DND-41 (cell line): ENCODE results near the gene MRM2.

Source experiments
- ATAC-seq: fragments of 200-7000 bp; cut with Tn5 transposase; 3 replicates; pipeline ENCODE4 v1.9.1; 2021; ENCODE audit warnings: low read depth; ENCODE audit not compliant: insufficient read depth
- DNase-seq: peaks from one replicate; pipeline ENCODE4 v3.0.0-alpha.2; 2020
- H2AFZ ChIP-seq: 2 replicates; pipeline ENCODE4 v1.6.0; 2012; ENCODE audit warnings: low read depth, low read length
- H3K27ac ChIP-seq: 2 replicates; pipeline ENCODE4 v1.5.1; 2012; ENCODE audit warnings: low read length, inconsistent platforms
- H3K27me3 ChIP-seq: fragments of 200-600 bp; sonication (generic); 2 replicates; pipeline ENCODE4 v1.6.0; 2012; ENCODE audit warnings: low read length, mild to moderate bottlenecking, inconsistent platforms; ENCODE audit not compliant: insufficient read depth, poor library complexity
- H3K36me3 ChIP-seq: 2 replicates; pipeline ENCODE4 v1.5.1; 2012; ENCODE audit warnings: low read length, inconsistent platforms; ENCODE audit not compliant: insufficient read depth
- H3K4me1 ChIP-seq: 2 replicates; pipeline ENCODE4 v1.5.1; 2012; ENCODE audit warnings: mild to moderate bottlenecking, low read length; ENCODE audit not compliant: insufficient read depth
- H3K4me2 ChIP-seq: 2 replicates; pipeline ENCODE4 v1.6.0; 2012; ENCODE audit warnings: mild to moderate bottlenecking, moderate library complexity, low read length, inconsistent platforms; ENCODE audit not compliant: insufficient read depth
- H3K4me3 ChIP-seq, 2 experiments: fragments of 200-600 bp in 1 of 2; shearing (Covaris generic) in 1 of 2; 2 replicates each; pipeline ENCODE4 v1.5.1; 2012 to 2016; ENCODE audit warnings: inconsistent platforms in 2 of 2, low read length in 2 of 2, mild to moderate bottlenecking in 2 of 2, low read depth in 1 of 2, moderate library complexity in 1 of 2
- H3K79me2 ChIP-seq: 2 replicates; pipeline ENCODE4 v1.6.0; 2012; ENCODE audit warnings: low read length, inconsistent platforms; ENCODE audit not compliant: insufficient read depth
- H3K9ac ChIP-seq: 2 replicates; pipeline ENCODE4 v1.6.0; 2012; ENCODE audit warnings: low read depth, mild to moderate bottlenecking, inconsistent platforms, low read length, moderate library complexity
- H3K9me3 ChIP-seq: 2 replicates; pipeline ENCODE4 v1.5.1; 2012; ENCODE audit warnings: low read length, moderate library complexity, mild to moderate bottlenecking, inconsistent platforms; ENCODE audit not compliant: insufficient read depth, severe bottlenecking
- H4K20me1 ChIP-seq: 2 replicates; pipeline ENCODE4 v1.6.0; 2012; ENCODE audit warnings: low read length; ENCODE audit not compliant: insufficient read depth
- EZH2 ChIP-seq: IDR thresholded peaks from 3 replicates; pipeline ENCODE4 v1.6.1; 2012; ENCODE audit warnings: borderline replicate concordance, low read depth, mild to moderate bottlenecking, moderate library complexity, low read length, inconsistent platforms; ENCODE audit not compliant: severe bottlenecking
- TF ChIP-seq, protein P1 (sequence below): IDR thresholded peaks from 2 replicates; pipeline ENCODE4 v1.5.1; 2012; ENCODE audit warnings: borderline replicate concordance, low read length, moderate library complexity, mild to moderate bottlenecking; ENCODE audit not compliant: poor library complexity, severe bottlenecking; ENCODE audit errors: extremely low read depth

The MRM2 gene

DNA sequence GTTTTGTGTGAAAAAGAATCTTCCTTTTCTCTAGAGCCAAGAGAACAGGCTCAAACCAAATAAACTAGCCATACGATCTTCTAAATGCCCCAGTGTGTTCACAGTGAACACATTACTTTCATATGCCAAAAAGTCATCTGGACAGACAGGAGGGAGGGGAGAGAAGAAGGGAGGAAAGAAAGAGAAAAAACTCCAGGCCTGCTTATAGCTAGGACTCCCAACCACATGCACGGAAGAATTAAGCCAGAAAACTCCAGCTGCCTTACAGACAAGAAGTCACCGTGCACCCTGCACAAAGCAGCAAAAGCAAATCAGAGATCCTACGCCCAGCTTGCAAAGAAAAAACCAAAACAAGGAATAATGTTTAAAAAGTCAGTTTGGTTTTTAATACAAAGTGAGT lies 37.9 kb upstream of the MRM2 start:
- H3K36me3 ChIP-seq: peaks cover 7% of the 10 kb centered on the region; the same call in 1 of the 2 replicates
- no peak overlapping the region for H2AFZ ChIP-seq
- H3K9me3 ChIP-seq: no peaks in the 10 kb centered on the region
- no peaks in the 10 kb centered on the region for H3K4me1 ChIP-seq
- H3K4me3 ChIP-seq: no peak overlapping the region
- H4K20me1 ChIP-seq: peaks cover 31% of the 10 kb centered on the region; the same call in 1 of the 2 replicates
- no peak for TF ChIP-seq EZH2
- TF ChIP-seq, protein P1, sequence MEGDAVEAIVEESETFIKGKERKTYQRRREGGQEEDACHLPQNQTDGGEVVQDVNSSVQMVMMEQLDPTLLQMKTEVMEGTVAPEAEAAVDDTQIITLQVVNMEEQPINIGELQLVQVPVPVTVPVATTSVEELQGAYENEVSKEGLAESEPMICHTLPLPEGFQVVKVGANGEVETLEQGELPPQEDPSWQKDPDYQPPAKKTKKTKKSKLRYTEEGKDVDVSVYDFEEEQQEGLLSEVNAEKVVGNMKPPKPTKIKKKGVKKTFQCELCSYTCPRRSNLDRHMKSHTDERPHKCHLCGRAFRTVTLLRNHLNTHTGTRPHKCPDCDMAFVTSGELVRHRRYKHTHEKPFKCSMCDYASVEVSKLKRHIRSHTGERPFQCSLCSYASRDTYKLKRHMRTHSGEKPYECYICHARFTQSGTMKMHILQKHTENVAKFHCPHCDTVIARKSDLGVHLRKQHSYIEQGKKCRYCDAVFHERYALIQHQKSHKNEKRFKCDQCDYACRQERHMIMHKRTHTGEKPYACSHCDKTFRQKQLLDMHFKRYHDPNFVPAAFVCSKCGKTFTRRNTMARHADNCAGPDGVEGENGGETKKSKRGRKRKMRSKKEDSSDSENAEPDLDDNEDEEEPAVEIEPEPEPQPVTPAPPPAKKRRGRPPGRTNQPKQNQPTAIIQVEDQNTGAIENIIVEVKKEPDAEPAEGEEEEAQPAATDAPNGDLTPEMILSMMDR: no peak
- ATAC-seq (no peak), DNase-seq (no peak)
- no peak overlapping the region for H3K27ac ChIP-seq
- peaks cover 29% of the 10 kb centered on the region for H3K79me2 ChIP-seq
- no peak overlapping the region for H3K4me2 ChIP-seq
- no peak overlapping the region for H3K9ac ChIP-seq
- H3K27me3 ChIP-seq: no peaks in the 10 kb centered on the region

- no peak overlapping the region for H2AFZ ChIP-seq
- no peak overlapping the region for H3K4me2 ChIP-seq
- ATAC-seq (no peak), DNase-seq (no peak)
- H3K27me3 ChIP-seq: no peaks in the 10 kb centered on the region
- H3K79me2 ChIP-seq: peaks cover 25% of the 10 kb centered on the region
- H3K27ac ChIP-seq: no peak overlapping the region
- H4K20me1 ChIP-seq: peaks cover 25% of the 10 kb centered on the region; the same call in 1 of the 2 replicates
- H3K9ac ChIP-seq: no peak overlapping the region
- no peaks in the 10 kb centered on the region for H3K9me3 ChIP-seq
- H3K36me3 ChIP-seq: peaks cover 16% of the 10 kb centered on the region
- no peak overlapping the region for H3K4me3 ChIP-seq
- TF ChIP-seq, protein P1: no peak
- no peaks in the 10 kb centered on the region for H3K4me1 ChIP-seq
Measured at GRCh38 chr7:2278026-2278425, 36.0 kb upstream of the MRM2 start.

- Histone ChIP-seq H3K36me3 (peaks cover 23% of the 10 kb centered on the region), H3K4me1 (no peaks in the 10 kb centered on the region), H3K9ac (no peak overlapping the region), H2AFZ (no peak overlapping the region), H3K9me3 (no peaks in the 10 kb centered on the region), H4K20me1 (peaks cover 12% of the 10 kb centered on the region; the same call in 1 of the 2 replicates), H3K4me3 (no peak overlapping the region), H3K4me2 (no peak overlapping the region), H3K27me3 (no peaks in the 10 kb centered on the region), H3K79me2 (peaks cover 12% of the 10 kb centered on the region), H3K27ac (no peak overlapping the region)
- ATAC-seq (no peak), DNase-seq (no peak)
- TF ChIP-seq, protein P1: no peak
- no peak for TF ChIP-seq EZH2
Measured at GRCh38 chr7:2276107-2276506, 34.1 kb upstream of the MRM2 start.

GRCh38 chr7:2275101-2275500 lies 33.1 kb upstream of the MRM2 start:
- H3K27me3 ChIP-seq: no peaks in the 10 kb centered on the region
- DNase-seq: no peak
- no peak for TF ChIP-seq EZH2
- H2AFZ ChIP-seq: no peak overlapping the region
- ATAC-seq: no peak
- no peaks in the 10 kb centered on the region for H3K4me1 ChIP-seq
- no peak overlapping the region for H3K9ac ChIP-seq
- H3K4me2 ChIP-seq: no peak overlapping the region
- H3K4me3 ChIP-seq: no peak overlapping the region
- peaks cover 12% of the 10 kb centered on the region for H3K79me2 ChIP-seq
- no peaks in the 10 kb centered on the region for H3K9me3 ChIP-seq
- H4K20me1 ChIP-seq: peaks cover 12% of the 10 kb centered on the region; the same call in 1 of the 2 replicates
- H3K36me3 ChIP-seq: peaks cover 25% of the 10 kb centered on the region
- no peak overlapping the region for H3K27ac ChIP-seq
